Endodermal cell (in vitro differentiated cells): ENCODE measurements around the gene IL1RL2. TPM values are rescaled to one million over a fixed set of nuclear protein-coding genes. Genes with fewer than 3 reads are reported as not detected.

Source experiments
- DNase-seq: peaks from one replicate; pipeline ENCODE4 v3.0.0-alpha.2; 2017
- H3K27ac ChIP-seq: 2 replicates; pipeline ENCODE4 v1.5.1; 2013; ENCODE audit warnings: mild to moderate bottlenecking, low read depth, low read length, moderate library complexity
- H3K27me3 ChIP-seq: 2 replicates; pipeline ENCODE4 v1.6.1; 2013; ENCODE audit warnings: mild to moderate bottlenecking, low read length, moderate library complexity; ENCODE audit not compliant: insufficient read depth, control insufficient read depth, poor library complexity, severe bottlenecking
- H3K36me3 ChIP-seq: 2 replicates; pipeline ENCODE4 v1.7.0; 2013; ENCODE audit warnings: mild to moderate bottlenecking, low read length, moderate library complexity; ENCODE audit not compliant: control insufficient read depth, insufficient read depth
- H3K4me1 ChIP-seq: one replicate; pipeline ENCODE4 v1.7.0; 2013; ENCODE audit warnings: low read length; ENCODE audit not compliant: control insufficient read depth, insufficient read depth
- H3K4me3 ChIP-seq: 2 replicates; pipeline ENCODE4 v1.5.1; 2013; ENCODE audit warnings: mild to moderate bottlenecking, low read length, moderate library complexity
- H3K9ac ChIP-seq: 2 replicates; pipeline ENCODE4 v1.6.1; 2013; ENCODE audit warnings: mild to moderate bottlenecking, low read length, moderate library complexity; ENCODE audit not compliant: poor library complexity, severe bottlenecking; ENCODE audit errors: extremely low read depth
- H3K9me3 ChIP-seq: 2 replicates; pipeline ENCODE4 v1.6.1; 2013; ENCODE audit warnings: mild to moderate bottlenecking, low read length, moderate library complexity; ENCODE audit not compliant: control insufficient read depth
- H3K27ac Mint-ChIP-seq: 2 replicates; pipeline ENCODE4 v1.8.0; 2020; ENCODE audit warnings: mixed read lengths
- H3K27me3 Mint-ChIP-seq: 2 replicates; pipeline ENCODE4 v1.8.0; 2021; ENCODE audit warnings: mild to moderate bottlenecking, mixed read lengths; ENCODE audit not compliant: insufficient read depth
- H3K36me3 Mint-ChIP-seq: 2 replicates; pipeline ENCODE4 v1.8.0; 2020; ENCODE audit warnings: low read depth, mixed read lengths
- H3K4me1 Mint-ChIP-seq: 2 replicates; pipeline ENCODE4 v1.8.0; 2020; ENCODE audit warnings: mixed read lengths
- H3K4me3 Mint-ChIP-seq: 2 replicates; pipeline ENCODE4 v1.8.0; 2020; ENCODE audit warnings: mild to moderate bottlenecking, moderate library complexity, mixed read lengths
- H3K9me3 Mint-ChIP-seq: 2 replicates; pipeline ENCODE4 v1.8.0; 2020; ENCODE audit warnings: mild to moderate bottlenecking, mixed read lengths
- WGBS, 2 experiments: methylation state at CpG; one replicate each; pipeline versions ENCODE4 v1.1.5 to v1.1.7; 2013; ENCODE audit warnings: missing lambda C conversion rate in 2 of 2, mixed read lengths in 1 of 2; ENCODE audit not compliant: insufficient coverage in 1 of 2, insufficient read length in 1 of 2; 5-methylcytosine and 5-hydroxymethylcytosine counted together
- total RNA-seq, 2 donors: library from RNA; stranded (reverse); fragmentation: NEBNext Ultra II Directional in 1 of 2; extraction: Animal tissue kit (Norgen Biotek cat#: 25700) in 1 of 2; gene quantifications; 2 replicates in 1 of 2; 3 replicates in 1 of 2; pipeline ENCODE4 v1.2.1, GENCODE V29; 2021
- TF ChIP-seq, protein P1 (sequence below): fragments of 200-600 bp; sonication (generic); conservative IDR thresholded peaks from 2 replicates; pipeline ENCODE4 v1.5.0; 2021; ENCODE audit warnings: antibody characterized with exemption, mild to moderate bottlenecking

Gene IL1RL2
- total RNA-seq, 2 donors from 2014 or later, result 0.38 to 0.44 TPM

- TF ChIP-seq, protein P1, sequence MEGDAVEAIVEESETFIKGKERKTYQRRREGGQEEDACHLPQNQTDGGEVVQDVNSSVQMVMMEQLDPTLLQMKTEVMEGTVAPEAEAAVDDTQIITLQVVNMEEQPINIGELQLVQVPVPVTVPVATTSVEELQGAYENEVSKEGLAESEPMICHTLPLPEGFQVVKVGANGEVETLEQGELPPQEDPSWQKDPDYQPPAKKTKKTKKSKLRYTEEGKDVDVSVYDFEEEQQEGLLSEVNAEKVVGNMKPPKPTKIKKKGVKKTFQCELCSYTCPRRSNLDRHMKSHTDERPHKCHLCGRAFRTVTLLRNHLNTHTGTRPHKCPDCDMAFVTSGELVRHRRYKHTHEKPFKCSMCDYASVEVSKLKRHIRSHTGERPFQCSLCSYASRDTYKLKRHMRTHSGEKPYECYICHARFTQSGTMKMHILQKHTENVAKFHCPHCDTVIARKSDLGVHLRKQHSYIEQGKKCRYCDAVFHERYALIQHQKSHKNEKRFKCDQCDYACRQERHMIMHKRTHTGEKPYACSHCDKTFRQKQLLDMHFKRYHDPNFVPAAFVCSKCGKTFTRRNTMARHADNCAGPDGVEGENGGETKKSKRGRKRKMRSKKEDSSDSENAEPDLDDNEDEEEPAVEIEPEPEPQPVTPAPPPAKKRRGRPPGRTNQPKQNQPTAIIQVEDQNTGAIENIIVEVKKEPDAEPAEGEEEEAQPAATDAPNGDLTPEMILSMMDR, result no peak
- no peaks in the 10 kb centered on the region for H3K9me3 Mint-ChIP-seq
- H3K4me3 ChIP-seq, result no peak overlapping the region
- 91 to 94% methylated on average over 1 of the region's 1 CpG for WGBS, 2 experiments
- no peaks in the 10 kb centered on the region for H3K36me3 Mint-ChIP-seq
- no peaks in the 10 kb centered on the region for H3K4me1 ChIP-seq
- H3K27me3 ChIP-seq, result no peaks in the 10 kb centered on the region
- H3K4me1 Mint-ChIP-seq, result peaks cover 2% of the 10 kb centered on the region
- no peak overlapping the region for H3K27ac Mint-ChIP-seq
- DNase-seq, result no peak
- peaks cover 12% of the 10 kb centered on the region for H3K27me3 Mint-ChIP-seq
- no peak overlapping the region for H3K27ac ChIP-seq
- H3K9ac ChIP-seq, result no peak overlapping the region
- no peaks in the 10 kb centered on the region for H3K36me3 ChIP-seq
- no peak overlapping the region for H3K4me3 Mint-ChIP-seq
- no peaks in the 10 kb centered on the region for H3K9me3 ChIP-seq
Measured at GRCh38 chr2:102266204-102266603, 79.4 kb downstream of the IL1RL2 start.

DNA sequence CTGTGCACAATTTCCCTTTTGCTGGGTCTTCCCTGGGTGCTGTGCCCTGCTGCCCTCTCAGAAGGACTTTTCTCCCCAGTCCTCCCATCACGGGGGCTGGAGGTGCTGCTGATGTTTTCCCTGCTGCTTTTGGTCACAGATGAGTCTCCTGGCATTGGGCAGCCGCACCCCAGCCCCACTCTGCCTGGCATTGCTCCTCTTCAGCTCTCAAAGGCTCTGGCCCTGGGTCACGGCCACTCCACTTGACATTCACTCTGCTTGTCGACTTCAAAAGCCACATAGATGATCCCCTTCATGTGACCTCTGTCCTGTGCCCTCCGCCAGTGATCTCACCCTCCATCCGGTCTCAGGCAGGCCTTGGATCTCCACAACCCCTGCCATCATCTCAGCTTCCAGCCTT lies 81.0 kb downstream of the IL1RL2 start:
- Mint-ChIP-seq H3K9me3 (no peaks in the 10 kb centered on the region), H3K27me3 (peaks cover 10% of the 10 kb centered on the region), H3K36me3 (no peaks in the 10 kb centered on the region), H3K4me3 (no peak overlapping the region), H3K4me1 (peaks cover 2% of the 10 kb centered on the region), H3K27ac (no peak overlapping the region)
- no peak overlapping the region for H3K4me3 ChIP-seq
- TF ChIP-seq, protein P1, result no peak
- H3K27ac ChIP-seq, result no peak overlapping the region
- no peaks in the 10 kb centered on the region for H3K4me1 ChIP-seq
- no peaks in the 10 kb centered on the region for H3K27me3 ChIP-seq
- no peak overlapping the region for H3K9ac ChIP-seq
- DNase-seq, result no peak
- WGBS, 2 experiments, result 90 to 91% methylated on average over 6 of the region's 6 CpGs
- H3K36me3 ChIP-seq, result no peaks in the 10 kb centered on the region
- H3K9me3 ChIP-seq, result no peaks in the 10 kb centered on the region

GRCh38 chr2:102268510-102269199 lies 81.8 kb downstream of the IL1RL2 start:
- H3K27ac Mint-ChIP-seq, result no peak overlapping the region
- H3K27ac ChIP-seq, result no peak overlapping the region
- H3K9me3 ChIP-seq, result peaks cover 1% of the 10 kb centered on the region

More at GRCh38 chr2:102268510-102269199, 81.8 kb downstream of the IL1RL2 start:
- no peaks in the 10 kb centered on the region for H3K36me3 ChIP-seq
- no peak for DNase-seq
- no peaks in the 10 kb centered on the region for H3K4me1 ChIP-seq
- Mint-ChIP-seq H3K36me3 (no peaks in the 10 kb centered on the region), H3K4me3 (no peak overlapping the region), H3K4me1 (peaks cover 2% of the 10 kb centered on the region), H3K27me3 (peaks cover 11% of the 10 kb centered on the region), H3K9me3 (no peaks in the 10 kb centered on the region)
- 96% methylated on average over 4 of the region's 4 CpGs for WGBS, 2 experiments
- no peak overlapping the region for H3K9ac ChIP-seq
- no peaks in the 10 kb centered on the region for H3K27me3 ChIP-seq
- H3K4me3 ChIP-seq, result no peak overlapping the region
- TF ChIP-seq, protein P1, result no peak
